Measurements from ENCODE around the gene ATAD3C. TPM values are rescaled to one million over a fixed set of nuclear protein-coding genes. Genes with fewer than 3 reads are reported as not detected.
A peak's percentile ranks its signal among the peaks of the same experiment; 100 is the strongest.
"Not testable (repeated sequence)": the region's sequence is repeated elsewhere in the genome, so short reads cannot be mapped to it uniquely, and the experiment has no call there.

ATAD3C gene
- total and polyA plus RNA-seq, 2 experiments from 2014 or later, result 0.45 to 1.3 TPM

DNA sequence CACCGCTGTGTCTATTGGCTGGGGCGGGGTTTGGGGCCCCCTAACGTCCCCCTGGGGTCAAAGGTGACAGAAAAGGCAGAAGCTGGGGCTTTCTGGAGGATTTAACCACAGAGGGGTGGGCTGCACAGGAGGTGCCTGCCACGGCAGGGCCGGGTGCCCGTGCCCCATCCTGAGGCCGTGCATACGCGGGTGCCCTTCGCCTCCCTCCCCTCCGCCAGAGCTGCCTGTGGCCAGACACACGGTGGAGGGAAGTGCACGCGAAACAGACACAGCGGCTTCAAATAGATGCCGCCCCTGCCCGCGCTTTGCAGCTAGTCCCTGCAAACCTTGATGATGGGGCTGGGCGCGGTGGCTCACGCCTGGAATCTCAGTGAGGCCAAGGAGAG lies 60.0 kb downstream of the ATAD3C start:
- not testable (repeated sequence) for H3K4me1 Mint-ChIP-seq; H3K9me3 Mint-ChIP-seq; H3K4me1 ChIP-seq (ENCODE audit: insufficient read depth); H3F3A ChIP-seq (replicated peaks; ENCODE audit: low read depth); H3K79me2 ChIP-seq (replicated peaks; ENCODE audit: insufficient read depth); H3K36me3 Mint-ChIP-seq (ENCODE audit: low read depth); ATAC-seq; H3K4me3 Mint-ChIP-seq; H3K4me3 ChIP-seq; H3K27ac ChIP-seq (ENCODE audit: low read depth); H2AFZ ChIP-seq; H3K9me2 ChIP-seq (ENCODE audit: insufficient read depth); H4K20me1 ChIP-seq (replicated peaks; ENCODE audit: insufficient read depth); H3K27me3 Mint-ChIP-seq (ENCODE audit: insufficient read depth, low read depth, poor library complexity); H3K27me3 ChIP-seq (ENCODE audit: insufficient read depth); H3K4me2 ChIP-seq; H3K27ac Mint-ChIP-seq; DNase-seq (ENCODE audit: low spot score); H3K36me3 ChIP-seq (ENCODE audit: insufficient read depth)

DNA sequence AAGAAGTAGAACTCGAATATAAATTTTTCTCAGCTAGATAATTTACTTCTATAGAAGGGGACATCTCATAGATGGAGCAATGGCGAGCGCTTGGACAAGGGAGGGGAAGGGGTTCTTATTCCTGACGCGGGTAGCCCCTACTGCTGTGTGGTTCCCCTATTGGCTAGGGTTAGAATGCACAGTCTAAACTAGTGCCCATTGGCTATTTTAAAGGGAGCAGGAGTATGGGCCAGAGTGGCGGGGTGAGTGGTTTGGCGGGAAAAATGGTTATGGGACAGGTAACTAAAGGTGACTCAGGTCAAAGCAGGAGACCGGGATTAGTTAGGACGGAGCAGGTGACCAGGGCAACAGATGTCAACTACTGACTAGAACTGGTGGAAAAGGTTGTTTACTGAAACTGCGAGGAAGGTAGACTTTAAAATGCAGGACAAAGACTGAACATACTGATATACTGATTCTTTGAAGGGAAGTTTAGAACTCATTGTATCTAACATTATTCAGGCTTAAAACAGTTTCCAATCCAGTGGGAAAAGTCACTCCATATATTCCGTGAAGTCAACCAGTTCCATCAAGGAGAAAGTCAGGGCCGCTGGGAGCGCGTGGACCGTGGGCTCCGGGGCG lies 61.5 kb downstream of the ATAD3C start:
- no peaks in the 10 kb centered on the region for H3K4me1 ChIP-seq (ENCODE audit: insufficient read depth)
- peak overlapping the region; percentile 88 for H3K4me2 ChIP-seq
- H3K27ac ChIP-seq (ENCODE audit: low read depth), result peak overlapping the region; percentile 91
- H3K36me3 ChIP-seq (ENCODE audit: insufficient read depth), result no peaks in the 10 kb centered on the region
- Mint-ChIP-seq H3K4me3 (peak overlapping the region; percentile 91), H3K27me3 (ENCODE audit: insufficient read depth, low read depth, poor library complexity) (peaks cover 5% of the 10 kb centered on the region), H3K9me3 (no peaks in the 10 kb centered on the region), H3K27ac (peak overlapping the region; percentile 99), H3K36me3 (ENCODE audit: low read depth) (peaks cover 3% of the 10 kb centered on the region; the same call in 2 of the 3 replicates), H3K4me1 (peaks cover 8% of the 10 kb centered on the region; the same call in 2 of the 3 replicates)
- H4K20me1 ChIP-seq (replicated peaks; ENCODE audit: insufficient read depth), result no peaks in the 10 kb centered on the region
- no peaks in the 10 kb centered on the region for H3K27me3 ChIP-seq (ENCODE audit: insufficient read depth)
- no peaks in the 10 kb centered on the region for H3K9me2 ChIP-seq (ENCODE audit: insufficient read depth)
- H3K4me3 ChIP-seq, result peak overlapping the region; percentile 80
- peaks cover 18% of the 10 kb centered on the region for H3K79me2 ChIP-seq (replicated peaks; ENCODE audit: insufficient read depth)
- TF ChIP-seq, protein P1, sequence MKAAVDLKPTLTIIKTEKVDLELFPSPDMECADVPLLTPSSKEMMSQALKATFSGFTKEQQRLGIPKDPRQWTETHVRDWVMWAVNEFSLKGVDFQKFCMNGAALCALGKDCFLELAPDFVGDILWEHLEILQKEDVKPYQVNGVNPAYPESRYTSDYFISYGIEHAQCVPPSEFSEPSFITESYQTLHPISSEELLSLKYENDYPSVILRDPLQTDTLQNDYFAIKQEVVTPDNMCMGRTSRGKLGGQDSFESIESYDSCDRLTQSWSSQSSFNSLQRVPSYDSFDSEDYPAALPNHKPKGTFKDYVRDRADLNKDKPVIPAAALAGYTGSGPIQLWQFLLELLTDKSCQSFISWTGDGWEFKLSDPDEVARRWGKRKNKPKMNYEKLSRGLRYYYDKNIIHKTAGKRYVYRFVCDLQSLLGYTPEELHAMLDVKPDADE (IDR thresholded peaks at IDR 0.05), result no peak
- TF ChIP-seq POLR2AphosphoS5 (IDR thresholded peaks at IDR 0.05; ENCODE audit: low read depth) (no peak), CREB1 (CRISPR knock-in tag; IDR thresholded peaks at IDR 0.05; ENCODE audit: low read depth) (peak; percentile 56)
- TF ChIP-seq, protein P2, sequence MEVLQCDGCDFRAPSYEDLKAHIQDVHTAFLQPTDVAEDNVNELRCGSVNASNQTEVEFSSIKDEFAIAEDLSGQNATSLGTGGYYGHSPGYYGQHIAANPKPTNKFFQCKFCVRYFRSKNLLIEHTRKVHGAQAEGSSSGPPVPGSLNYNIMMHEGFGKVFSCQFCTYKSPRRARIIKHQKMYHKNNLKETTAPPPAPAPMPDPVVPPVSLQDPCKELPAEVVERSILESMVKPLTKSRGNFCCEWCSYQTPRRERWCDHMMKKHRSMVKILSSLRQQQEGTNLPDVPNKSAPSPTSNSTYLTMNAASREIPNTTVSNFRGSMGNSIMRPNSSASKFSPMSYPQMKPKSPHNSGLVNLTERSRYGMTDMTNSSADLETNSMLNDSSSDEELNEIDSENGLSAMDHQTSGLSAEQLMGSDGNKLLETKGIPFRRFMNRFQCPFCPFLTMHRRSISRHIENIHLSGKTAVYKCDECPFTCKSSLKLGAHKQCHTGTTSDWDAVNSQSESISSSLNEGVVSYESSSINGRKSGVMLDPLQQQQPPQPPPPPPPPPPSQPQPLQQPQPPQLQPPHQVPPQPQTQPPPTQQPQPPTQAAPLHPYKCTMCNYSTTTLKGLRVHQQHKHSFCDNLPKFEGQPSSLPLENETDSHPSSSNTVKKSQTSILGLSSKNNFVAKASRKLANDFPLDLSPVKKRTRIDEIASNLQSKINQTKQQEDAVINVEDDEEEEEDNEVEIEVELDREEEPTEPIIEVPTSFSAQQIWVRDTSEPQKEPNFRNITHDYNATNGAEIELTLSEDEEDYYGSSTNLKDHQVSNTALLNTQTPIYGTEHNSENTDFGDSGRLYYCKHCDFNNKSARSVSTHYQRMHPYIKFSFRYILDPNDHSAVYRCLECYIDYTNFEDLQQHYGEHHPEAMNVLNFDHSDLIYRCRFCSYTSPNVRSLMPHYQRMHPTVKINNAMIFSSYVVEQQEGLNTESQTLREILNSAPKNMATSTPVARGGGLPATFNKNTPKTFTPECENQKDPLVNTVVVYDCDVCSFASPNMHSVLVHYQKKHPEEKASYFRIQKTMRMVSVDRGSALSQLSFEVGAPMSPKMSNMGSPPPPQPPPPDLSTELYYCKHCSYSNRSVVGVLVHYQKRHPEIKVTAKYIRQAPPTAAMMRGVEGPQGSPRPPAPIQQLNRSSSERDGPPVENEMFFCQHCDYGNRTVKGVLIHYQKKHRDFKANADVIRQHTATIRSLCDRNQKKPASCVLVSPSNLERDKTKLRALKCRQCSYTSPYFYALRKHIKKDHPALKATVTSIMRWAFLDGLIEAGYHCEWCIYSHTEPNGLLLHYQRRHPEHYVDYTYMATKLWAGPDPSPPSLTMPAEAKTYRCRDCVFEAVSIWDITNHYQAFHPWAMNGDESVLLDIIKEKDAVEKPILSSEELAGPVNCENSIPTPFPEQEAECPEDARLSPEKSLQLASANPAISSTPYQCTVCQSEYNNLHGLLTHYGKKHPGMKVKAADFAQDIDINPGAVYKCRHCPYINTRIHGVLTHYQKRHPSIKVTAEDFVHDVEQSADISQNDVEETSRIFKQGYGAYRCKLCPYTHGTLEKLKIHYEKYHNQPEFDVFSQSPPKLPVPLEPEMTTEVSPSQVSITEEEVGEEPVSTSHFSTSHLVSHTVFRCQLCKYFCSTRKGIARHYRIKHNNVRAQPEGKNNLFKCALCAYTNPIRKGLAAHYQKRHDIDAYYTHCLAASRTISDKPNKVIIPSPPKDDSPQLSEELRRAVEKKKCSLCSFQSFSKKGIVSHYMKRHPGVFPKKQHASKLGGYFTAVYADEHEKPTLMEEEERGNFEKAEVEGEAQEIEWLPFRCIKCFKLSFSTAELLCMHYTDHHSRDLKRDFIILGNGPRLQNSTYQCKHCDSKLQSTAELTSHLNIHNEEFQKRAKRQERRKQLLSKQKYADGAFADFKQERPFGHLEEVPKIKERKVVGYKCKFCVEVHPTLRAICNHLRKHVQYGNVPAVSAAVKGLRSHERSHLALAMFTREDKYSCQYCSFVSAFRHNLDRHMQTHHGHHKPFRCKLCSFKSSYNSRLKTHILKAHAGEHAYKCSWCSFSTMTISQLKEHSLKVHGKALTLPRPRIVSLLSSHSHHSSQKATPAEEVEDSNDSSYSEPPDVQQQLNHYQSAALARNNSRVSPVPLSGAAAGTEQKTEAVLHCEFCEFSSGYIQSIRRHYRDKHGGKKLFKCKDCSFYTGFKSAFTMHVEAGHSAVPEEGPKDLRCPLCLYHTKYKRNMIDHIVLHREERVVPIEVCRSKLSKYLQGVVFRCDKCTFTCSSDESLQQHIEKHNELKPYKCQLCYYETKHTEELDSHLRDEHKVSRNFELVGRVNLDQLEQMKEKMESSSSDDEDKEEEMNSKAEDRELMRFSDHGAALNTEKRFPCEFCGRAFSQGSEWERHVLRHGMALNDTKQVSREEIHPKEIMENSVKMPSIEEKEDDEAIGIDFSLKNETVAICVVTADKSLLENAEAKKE (CRISPR knock-in tag; IDR thresholded peaks at IDR 0.05), result no peak
- no peak overlapping the region for H2AFZ ChIP-seq
- 0 out of 2 replicates have a peak, but pooled peaks cover 2% of the 10 kb centered on the region for H3F3A ChIP-seq (replicated peaks; ENCODE audit: low read depth)
- DNase-seq (ENCODE audit: low spot score) (peak; percentile 80), ATAC-seq (peak; percentile 72)

Data from GM23338 (cell line).